ENCODE data around the gene ENPP7.

ENPP7 gene, protein sequence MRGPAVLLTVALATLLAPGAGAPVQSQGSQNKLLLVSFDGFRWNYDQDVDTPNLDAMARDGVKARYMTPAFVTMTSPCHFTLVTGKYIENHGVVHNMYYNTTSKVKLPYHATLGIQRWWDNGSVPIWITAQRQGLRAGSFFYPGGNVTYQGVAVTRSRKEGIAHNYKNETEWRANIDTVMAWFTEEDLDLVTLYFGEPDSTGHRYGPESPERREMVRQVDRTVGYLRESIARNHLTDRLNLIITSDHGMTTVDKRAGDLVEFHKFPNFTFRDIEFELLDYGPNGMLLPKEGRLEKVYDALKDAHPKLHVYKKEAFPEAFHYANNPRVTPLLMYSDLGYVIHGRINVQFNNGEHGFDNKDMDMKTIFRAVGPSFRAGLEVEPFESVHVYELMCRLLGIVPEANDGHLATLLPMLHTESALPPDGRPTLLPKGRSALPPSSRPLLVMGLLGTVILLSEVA

DNA sequence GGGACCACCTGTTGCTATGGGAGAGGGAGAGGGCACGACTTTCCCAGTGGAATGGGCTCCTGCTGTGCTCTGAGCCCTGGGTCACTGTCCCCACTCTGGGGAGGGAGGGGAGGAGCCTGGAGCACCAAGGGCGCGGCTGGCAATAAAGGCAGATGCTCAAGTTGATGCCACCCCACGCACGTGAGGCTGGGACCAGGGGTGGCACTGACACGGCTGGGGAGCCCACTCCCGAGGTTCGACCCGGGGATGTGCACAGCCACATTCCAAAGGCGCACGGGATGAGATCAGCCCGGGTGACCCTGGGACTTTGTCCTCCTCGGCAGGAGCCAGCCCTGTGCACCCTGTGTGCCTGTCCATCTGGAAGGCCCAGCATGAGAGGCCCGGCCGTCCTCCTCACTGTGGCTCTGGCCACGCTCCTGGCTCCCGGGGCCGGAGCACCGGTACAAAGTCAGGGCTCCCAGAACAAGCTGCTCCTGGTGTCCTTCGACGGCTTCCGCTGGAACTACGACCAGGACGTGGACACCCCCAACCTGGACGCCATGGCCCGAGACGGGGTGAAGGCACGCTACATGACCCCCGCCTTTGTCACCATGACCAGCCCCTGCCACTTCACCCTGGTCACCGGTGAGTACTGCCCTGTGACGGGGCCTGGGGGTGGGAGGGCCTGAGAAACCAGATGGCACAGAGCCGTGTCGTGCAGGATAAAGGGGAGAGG lies at the start of gene ENPP7:
Gene ENPP7, plus strand, starts transcription at position 175 of the 715 bp plus-strand sequence. Its CDS starts 197 bp downstream, at position 372.
- no peak for DNase-seq

DNA sequence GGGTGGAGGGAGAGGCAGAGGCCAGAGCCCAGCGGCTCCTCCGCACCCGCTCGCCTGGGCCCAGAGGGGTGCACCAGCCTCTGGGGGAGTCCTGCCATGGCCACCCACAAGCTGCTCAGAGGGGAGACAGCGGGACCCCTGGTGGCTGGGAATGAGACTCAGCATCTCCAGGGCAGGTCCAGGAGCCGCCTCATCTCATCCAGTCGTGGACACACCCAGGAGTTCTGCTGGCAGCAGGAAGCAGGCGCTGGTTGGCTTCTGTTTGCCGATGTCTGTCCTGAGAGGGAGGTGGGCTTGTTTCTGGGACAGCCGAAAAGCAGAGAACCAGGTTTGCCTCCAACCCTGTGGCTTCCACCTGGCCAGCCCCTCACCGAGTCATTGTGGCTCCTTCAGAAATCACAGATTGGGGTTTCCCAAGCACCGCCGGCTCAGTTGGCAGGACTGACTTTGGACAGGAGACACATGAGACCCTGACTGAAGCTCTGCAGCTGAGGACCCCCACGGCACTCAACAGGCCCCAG lies 49.6 kb upstream of the ENPP7 start:
- DNase-seq: no peak

DNA sequence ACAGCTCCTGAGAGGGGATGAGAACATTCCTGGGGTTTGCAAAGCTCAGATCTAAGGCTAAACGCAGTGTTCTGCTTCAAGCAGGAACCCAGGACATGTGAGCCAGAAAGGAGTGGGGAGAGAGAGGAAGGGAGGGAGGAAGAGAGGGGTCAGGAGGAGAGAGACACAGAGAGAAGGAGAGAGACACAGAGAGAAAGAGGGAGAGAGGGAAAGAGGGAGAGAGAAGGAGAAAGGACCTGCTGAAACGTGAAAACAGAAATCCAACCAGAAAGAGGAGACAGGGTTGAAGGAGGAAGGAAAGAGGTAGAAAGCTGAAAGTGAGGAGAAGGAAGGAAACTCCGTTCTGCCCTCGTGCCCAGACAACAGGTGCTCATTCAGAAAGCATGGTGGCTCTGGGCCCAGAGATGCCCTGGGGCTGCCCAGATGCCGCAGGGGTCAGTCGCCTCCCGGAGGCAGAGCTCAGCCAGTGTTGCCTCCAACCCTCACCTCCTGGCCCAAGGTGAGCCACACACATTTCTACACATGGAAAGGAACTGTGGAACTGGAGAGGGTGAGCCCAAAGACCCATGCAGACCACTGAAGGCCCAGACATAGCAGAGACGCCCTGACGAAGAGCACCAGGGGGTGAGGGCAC lies 49.0 kb upstream of the ENPP7 start:
- DNase-seq: no peak

DNA sequence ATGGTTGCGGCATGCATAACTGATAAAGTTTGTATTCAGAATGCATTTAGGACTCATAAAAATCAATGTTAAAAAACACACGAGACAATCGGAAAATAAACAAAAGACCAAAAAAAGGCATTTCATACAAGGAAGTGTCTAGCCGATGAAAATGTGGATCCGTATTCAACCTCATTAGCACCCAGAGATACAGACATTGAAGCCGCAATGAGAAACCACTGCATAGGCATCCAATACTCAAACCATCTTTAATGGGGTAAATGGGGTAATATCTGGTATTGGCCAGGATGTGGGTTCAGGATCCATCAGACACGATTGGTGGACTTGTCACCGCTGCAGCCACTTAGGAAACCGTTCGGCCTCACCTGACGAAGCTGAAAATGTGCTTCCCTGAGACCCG lies 47.4 kb upstream of the ENPP7 start:
- no peak for DNase-seq

DNA sequence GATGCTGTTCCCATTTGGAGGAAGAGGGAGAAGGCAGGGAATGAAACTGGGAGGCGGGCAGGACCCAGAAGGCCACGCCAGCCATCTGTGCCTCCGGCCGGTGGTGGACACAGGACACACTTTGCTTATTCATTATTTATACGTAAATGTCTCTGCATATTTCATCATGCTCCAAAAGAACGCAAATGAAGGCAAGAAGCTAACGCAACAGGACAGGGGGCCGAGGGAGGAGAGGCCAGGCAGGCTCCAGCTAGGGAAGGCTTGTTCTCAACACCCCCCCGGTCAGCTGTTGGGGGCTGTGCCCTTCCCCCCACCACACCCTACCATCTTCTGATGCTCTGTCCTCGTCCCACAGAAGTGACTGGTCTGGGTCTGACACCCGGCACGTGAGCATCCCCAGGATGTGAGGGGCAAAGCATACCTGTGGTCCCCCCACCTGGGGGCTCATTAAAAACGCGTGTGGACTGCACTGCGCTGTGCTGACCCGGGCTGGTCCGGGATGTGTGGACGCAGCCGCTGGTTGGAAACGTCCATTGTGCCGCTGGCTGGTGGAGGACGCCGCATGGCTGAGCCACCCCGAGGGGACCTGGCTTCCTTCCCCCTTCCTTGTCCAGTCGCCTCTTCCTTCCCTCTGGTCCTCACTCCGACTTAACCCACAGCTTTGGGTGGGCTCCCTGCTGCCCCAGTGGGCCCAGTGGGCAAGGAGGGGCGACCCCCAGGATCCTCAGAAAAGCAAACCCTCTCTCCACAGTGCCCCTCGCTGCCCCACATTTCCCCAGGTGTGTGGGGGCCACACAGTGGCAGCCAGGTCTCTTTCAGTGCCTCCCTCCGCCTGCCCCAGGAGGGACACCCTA lies 46.4 kb upstream of the ENPP7 start:
- DNase-seq: no peak

DNA sequence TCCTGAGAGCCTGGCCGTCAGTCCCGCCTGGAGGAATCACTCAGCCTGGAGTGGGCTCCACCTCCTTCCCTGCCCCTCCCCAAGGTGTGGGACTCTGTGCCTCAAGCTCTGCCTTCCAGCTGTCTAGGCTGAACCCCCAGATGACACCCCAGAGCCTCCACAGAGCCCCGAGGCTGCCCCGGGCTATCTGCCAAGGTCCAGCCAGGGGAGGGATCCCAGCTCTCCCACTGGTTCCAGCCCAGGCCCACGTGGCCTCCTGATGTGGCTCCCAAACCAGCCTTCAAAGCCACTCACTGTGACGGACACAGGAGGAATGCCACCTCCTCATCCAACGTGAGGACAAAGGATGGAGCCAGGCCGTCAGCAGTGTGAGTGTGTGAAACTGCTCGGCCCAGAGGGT lies 45.6 kb upstream of the ENPP7 start:
- no peak for DNase-seq

DNA sequence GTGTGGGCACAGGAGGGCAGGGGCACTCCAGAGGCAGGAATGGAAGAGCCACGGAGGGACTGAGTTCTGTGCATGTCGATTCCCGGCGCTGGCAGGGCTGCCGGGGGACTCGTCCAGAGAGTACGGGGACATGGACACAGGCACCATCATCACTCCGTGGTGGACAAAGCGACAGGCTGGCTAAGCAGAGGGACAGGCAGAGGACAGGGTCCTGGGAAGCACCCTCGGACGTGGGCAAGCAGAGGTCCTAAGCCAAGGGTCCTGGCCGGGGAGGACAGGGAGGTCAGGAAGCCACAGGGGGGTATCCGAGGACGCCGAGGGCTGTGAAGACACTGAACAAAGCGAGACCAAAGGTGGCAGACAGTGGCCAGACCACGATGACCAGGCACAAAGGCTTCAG lies 44.3 kb upstream of the ENPP7 start:
- DNase-seq: no peak

DNA sequence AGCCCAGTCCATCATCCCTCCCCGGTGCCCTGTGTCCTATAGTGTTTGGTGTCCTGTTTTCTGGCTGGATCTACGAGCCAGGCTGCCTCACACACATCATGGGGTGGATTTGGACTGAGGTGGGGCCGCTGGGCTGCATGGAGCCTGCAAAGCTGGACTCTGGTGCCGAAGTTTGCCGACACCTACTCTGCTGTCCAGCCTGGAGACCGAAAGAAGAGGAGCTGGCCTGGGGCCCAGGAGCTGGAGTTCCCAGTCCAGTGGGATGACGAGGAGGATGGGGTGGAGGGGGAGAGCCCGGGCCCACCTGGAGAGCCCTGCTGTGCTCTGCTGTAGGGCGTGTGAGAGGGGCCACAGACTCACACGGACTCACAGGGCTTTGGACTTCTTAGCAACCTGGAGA lies 40.3 kb upstream of the ENPP7 start:
- DNase-seq: no peak

DNA sequence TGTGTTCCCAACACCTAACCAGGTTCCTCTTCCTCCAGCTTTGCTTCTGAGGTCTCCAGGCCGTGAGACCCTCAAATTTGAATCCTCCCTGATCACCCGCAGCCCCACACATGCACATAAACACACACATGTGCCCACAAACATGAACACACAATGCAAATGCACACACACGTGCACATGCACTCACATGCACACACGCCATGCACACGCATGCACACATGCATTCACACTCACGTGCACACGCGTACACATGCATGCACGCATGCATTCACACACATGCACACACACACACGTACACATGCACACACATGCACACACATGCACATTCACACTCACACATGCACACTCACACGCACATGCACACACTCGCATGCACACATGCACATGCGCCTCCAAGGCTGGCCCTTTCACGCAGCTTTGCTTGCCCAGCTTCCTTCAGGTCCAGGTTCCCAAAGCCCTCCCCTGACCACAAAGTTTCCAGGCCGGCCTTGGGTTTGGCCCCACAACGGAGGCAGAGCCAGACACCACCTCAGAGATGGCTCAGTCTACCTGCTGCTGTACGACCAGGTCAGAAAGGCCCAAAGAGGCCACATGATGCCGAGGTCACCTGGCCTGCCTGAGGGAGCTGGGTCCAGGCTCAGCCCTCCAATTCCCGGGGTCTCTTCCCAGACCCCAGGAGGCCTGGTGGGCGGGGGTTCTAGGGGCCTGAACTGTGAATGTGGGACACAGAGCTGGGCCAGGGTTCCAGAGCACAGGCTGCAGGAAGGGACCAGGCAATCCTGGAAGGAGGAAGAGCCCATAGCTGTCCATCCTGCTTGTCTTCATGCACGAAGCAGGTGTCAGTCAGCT lies 39.5 kb upstream of the ENPP7 start:
- no peak for DNase-seq

DNA sequence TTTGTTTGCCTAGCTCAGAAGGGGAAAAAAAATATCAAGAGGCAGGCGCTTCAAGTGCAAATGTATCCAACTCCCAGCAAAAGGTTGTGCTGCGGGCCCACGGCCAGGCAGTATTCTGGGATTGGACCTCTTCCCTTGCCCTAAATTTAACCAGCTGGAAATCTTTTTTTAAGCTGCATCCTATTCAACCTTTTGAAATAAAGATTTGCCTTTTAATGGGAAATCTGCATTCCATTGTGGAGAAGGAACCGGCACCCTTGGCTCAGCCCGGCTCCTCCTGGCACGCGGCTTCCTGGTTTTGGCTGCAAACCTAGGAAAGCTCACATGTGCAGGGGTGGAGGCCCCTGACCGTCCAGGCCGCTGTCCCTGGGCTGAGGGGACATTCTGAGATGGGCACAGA lies 38.8 kb upstream of the ENPP7 start:
- peak; percentile 49 for DNase-seq

DNA sequence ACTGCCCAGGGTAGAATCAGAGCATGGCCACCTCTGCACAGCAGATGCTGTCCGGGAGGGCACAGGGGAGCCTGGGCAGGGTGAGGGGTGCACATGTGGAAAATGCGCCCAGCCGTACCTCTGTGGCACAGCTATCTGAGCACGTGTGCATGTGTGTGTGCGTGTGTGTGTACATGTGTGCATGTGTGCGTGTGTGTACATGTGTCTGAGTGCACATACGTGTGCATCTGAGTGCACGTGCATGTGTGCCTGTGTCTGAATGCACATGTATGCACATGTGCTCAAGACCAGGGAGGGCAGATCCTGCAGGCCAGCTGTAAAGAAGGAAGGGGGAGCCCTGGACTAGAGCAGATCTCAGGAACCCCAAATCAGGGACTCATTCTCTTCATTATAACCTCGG lies 37.3 kb upstream of the ENPP7 start:
- DNase-seq: no peak

DNA sequence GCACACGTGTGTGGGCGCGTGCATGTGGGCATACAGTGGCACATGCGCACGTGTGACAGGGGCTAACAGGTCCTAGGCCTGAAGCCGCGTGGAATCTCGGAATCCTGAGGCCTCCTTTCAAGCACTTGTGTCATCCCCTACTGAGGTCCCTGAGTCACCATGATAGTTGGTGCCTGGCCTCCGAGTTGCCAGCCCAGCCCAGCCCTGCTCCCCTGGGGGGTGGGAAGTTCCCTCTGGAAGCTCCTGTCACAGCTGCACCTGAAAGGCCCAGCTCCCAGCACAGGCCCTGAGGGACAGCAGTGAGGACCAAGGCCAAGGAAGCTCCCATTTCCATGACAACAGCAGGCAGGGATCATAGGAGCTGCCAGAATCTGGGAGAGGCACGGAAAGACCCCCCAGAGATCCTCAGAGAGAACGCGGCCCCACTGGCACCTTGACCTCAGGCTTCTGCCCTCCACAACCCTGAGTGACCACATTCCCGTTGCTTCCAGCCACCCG lies 35.4 kb upstream of the ENPP7 start:
- DNase-seq: no peak

DNA sequence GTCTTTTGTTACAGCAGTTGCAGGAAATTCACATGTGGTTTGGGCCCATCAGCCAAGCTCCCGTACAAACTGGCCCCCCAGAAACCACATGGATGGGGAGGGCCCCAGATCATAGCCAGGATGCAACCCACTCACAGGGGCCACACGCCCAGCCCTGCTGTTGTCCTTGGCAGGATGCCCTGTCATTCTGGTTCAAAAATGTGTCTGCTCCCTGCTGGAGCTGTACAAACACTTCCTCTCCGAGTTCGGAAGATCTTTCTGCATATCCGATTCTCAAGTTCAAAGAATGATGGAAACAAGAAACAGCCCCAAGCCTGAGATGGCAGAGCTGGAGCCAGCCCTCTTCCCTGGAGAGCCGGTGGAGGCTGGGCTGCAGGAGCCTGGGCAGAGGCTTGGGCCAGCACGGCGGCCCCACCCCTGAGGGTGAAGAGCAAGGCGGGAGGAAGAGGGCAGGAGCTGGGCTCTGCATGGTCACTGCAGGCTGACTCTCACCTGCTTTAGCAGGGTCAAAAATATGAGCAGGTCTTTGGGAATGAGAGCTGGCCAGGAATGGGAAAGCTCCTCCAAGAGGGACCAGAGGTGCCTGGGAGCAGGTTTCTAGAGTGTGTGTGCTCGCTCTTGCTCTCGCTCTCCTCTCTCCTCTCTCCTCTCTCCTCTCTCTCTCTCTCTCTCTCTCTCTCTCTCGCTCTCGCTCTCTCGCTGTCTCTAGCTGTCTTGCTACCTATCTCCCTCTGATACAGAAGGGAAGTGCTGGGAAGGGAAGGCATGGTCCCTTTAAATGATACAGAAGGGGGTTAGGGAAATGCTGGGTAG lies 34.7 kb upstream of the ENPP7 start:
- peak; percentile 1 for DNase-seq

DNA sequence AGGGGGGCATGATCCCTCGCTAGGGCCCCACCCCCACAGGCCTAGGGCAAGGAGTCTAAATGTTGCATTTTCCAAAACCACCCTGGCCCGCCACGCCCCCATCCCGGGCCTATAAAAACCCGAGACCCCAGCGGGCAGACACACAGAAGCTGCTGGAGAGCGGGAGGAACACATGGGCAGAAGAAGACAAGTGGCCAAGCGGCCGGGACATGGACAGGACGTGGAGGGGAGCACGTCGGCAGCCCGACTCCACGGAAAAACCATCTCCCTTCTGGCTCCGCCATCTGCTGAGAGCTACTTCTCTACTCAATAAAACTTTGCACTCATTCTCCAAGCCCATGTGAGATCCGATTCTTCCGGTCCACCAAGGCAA lies 34.1 kb upstream of the ENPP7 start:
- no peak for DNase-seq

DNA sequence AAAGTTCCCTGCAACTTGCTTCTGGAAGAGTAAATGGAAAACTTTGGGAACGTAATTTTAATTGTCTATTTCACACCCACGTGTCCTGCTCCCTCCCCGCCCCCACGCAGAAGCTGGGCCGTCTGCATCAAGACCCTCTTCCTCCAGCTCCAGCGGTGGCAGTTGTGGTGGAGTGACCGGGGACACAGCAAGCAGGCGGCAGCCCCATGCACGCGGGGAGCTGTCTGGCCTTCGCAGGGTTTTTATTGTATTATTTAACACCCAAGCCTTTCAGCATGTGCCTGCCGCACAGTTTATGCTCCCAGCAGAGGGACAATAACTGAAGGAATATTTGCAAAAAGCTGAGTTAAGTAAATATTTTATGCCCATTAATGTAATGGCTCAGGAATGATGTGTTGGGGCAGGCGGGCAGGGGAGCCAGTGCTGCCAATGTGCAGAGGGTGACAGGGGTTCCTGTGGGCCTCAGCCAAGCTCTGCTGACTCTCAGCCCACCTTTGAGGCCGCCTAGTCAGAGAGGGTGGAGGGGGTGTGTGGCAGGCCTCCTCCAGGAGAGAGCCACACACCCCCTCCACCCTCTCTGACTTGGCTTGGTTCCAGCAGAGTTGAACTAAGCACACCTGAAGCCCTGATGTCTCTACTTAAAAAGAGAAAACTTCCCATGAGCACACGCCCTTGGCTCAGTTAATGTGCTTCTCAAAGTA lies 32.4 kb upstream of the ENPP7 start:
- DNase-seq: no peak

DNA sequence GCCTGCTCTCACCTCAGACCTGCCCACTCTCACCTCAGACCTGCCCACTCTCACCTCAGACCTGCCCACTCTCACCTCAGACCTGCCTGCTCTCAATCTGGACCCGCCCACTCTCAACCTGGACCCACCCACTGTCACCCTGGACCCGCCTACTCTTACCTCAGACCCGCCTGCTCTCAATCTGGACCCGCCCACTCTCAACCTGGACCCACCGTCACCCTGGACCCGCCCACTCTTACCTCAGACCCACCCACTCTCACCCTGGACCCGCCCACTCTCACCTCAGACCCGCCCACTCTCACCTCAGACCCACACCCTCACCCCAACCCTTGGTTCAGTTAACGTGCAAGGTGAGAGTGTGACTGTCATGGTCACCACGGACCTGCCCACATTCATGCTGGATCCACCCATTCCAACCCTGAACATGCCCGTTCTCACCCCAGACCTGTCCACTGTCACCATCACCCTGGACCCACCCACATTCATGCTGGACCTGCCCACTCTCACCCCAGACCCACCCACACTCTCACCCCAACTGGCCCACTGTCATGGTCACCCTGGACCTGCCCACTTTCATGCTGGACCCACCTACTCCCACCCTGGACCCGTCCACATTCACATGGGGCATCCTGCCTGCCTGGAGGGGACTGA lies 31.2 kb upstream of the ENPP7 start:
- no peak for DNase-seq

DNA sequence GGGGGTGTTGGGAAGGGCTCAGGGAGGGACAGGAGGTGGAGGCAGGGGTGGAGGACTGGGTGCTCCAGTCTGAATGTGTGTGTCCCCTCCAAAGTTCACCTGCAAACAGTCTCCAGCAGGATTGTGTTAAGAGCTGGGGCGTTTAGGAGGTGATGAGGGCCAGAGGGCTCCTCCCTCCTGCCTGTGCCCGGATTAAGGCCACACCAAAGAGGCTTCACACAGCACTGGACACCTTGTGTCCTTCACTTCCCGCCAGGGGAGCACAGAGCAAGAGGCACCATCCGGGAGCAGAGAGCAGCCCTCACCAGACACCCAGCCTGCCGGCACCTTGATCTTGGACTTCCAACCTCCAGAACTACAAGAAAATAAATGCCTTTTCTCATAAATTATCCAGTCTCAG lies 30.2 kb upstream of the ENPP7 start:
- no peak for DNase-seq

DNA sequence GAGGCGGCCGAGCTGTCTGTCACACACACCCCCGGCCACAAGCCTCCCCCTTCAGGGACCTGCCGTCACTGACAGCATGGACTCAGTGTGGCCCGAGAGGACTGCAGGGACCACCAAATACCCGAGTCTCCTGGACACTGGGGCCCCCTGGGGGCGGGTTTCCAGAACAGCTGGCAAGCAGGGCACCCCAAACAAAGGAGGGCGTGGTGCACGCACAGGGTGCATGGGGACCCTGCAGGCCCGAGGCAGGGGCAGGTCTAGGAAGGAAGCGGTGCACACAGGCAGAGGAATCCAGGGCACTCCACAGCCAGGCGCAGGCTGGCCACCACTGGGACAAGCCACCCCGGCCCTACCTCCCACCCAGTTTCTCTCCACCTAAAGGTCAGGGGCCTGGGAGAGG lies 28.7 kb upstream of the ENPP7 start:
- DNase-seq: no peak

DNA sequence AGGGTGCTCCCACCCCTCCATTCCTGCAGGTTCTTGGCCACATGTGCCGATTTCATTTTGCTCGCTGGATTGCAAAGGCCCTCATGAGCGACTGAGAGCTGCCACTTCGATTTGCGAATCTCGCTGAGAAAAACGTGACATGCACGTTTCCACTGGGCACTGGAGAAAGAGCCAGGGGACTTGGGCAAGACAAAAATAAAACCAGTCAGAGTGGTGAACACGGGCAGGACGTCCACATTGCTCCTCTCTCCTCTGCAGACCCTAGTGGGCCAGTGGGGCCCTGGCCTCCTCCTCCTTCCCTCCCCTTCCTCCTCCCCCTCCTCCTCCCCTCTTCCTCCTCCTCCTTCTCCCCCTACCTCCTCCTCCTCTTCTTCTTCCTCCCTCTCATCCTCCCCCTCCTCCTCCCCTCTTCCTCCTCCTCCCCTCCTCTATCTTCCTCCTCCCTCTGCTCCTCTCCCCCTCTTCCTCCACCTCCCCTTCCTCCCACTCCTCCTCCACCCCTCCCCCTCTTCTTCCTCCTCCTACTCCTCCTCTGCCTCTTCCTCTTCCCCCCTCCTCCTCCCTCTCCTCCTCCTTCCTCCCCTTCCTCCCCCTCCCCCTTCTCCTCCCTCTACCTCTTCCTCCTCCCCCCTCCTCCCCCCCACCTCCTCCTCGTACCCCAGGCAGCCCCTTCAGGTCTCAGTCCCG lies 28.1 kb upstream of the ENPP7 start:
- DNase-seq: no peak
